ENCODE results near the gene SUSD1. TPM values are rescaled to one million over a fixed set of nuclear protein-coding genes. Genes with fewer than 3 reads are reported as not detected.

The SUSD1 gene
- total RNA-seq, 3 donors from 2014 or later: 18.8 to 43.8 (median 19.5) TPM

GRCh38 chr9:112044881-112045280 lies 130.2 kb downstream of the SUSD1 start:
- no peak overlapping the region for H3K4me3 ChIP-seq
- DNase-seq (no peak), ATAC-seq (no peak)
- intact Hi-C loops (cut with DNase I, micrococcal nuclease): no loop called here
- H3K36me3 ChIP-seq (ENCODE audit: low read depth): no peaks in the 10 kb centered on the region
- no peak for TF ChIP-seq CTCF (IDR thresholded peaks at IDR 0.05)
- H3K9me3 ChIP-seq: no peaks in the 10 kb centered on the region
- peaks cover 9% of the 10 kb centered on the region for H3K4me1 ChIP-seq (ENCODE audit: low read depth)

- peaks cover 2% of the 10 kb centered on the region for H3K4me1 ChIP-seq (ENCODE audit: low read depth)
These were observed 130.9 kb downstream of the SUSD1 start for GRCh38 chr9:112044186-112044585.

GRCh38 chr9:112043423-112043822 lies 131.7 kb downstream of the SUSD1 start:
- Histone ChIP-seq H3K4me3 (no peak overlapping the region), H3K9me3 (no peaks in the 10 kb centered on the region), H3K4me1 (ENCODE audit: low read depth) (no peaks in the 10 kb centered on the region), H3K36me3 (ENCODE audit: low read depth) (no peaks in the 10 kb centered on the region)
- intact Hi-C loops (cut with DNase I, micrococcal nuclease): no loop called here
- no peak for TF ChIP-seq CTCF (IDR thresholded peaks at IDR 0.05)
- DNase-seq (no peak), ATAC-seq (no peak)

More at GRCh38 chr9:112044186-112044585, 130.9 kb downstream of the SUSD1 start:
- DNase-seq (no peak), ATAC-seq (no peak)
- TF ChIP-seq CTCF (IDR thresholded peaks at IDR 0.05): no peak
- Histone ChIP-seq H3K9me3 (no peaks in the 10 kb centered on the region), H3K36me3 (ENCODE audit: low read depth) (no peaks in the 10 kb centered on the region), H3K4me3 (no peak overlapping the region)
- intact Hi-C loops (cut with DNase I, micrococcal nuclease): no loop called here

GRCh38 chr9:112042769-112043168 lies 132.3 kb downstream of the SUSD1 start:
- H3K4me1 ChIP-seq (ENCODE audit: low read depth): no peaks in the 10 kb centered on the region
- ATAC-seq: no peak
- intact Hi-C loops (cut with DNase I, micrococcal nuclease): no loop called here
- TF ChIP-seq CTCF (IDR thresholded peaks at IDR 0.05): no peak
- DNase-seq: no peak
- H3K36me3 ChIP-seq (ENCODE audit: low read depth): no peaks in the 10 kb centered on the region
- H3K4me3 ChIP-seq: no peak overlapping the region
- no peaks in the 10 kb centered on the region for H3K9me3 ChIP-seq

GRCh38 chr9:112042244-112042638 lies 132.9 kb downstream of the SUSD1 start:
- Histone ChIP-seq H3K9me3 (no peaks in the 10 kb centered on the region), H3K36me3 (ENCODE audit: low read depth) (no peaks in the 10 kb centered on the region), H3K4me1 (ENCODE audit: low read depth) (no peaks in the 10 kb centered on the region), H3K4me3 (no peak overlapping the region)
- DNase-seq (no peak), ATAC-seq (no peak)
- intact Hi-C loops (cut with DNase I, micrococcal nuclease): no loop called here
- no peak for TF ChIP-seq CTCF (IDR thresholded peaks at IDR 0.05)

Measured in mucosa of descending colon (tissue), 3 donors.